COLO668 (cell line): ENCODE results near the gene KCNMB2.

Source experiments
- DNase-seq: peaks from one replicate; lab custom pipeline; 2025; ENCODE audit not compliant: unreplicated experiment; lab: John Stamatoyannopoulos, UW

Gene KCNMB2

DNA sequence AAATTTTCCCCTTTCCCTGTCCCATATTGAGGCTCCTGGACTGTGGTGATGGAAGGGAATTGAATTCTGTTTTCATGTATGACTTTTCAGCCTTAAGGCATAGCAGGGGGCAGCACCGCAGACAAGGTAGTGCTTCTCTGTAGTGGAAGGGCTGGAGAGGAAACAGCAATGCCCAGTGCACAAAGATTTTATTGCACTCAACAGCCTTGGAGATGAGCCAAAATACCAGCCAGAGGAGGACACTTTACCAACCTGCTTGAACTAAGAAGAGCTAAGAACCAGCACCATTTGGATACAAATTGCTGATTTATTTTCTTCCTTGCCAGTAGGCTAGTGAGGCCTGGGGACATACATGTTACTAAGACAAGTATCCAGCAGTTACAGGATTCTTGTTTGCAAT lies 98.7 kb downstream of the KCNMB2 start:
- peak; percentile 20 for DNase-seq

GRCh38 chr3:178637802-178638201 lies 101.6 kb downstream of the KCNMB2 start:
- no peak for DNase-seq

- DNase-seq, result no peak
Measured at GRCh38 chr3:178645503-178645902, 109.3 kb downstream of the KCNMB2 start.

DNA sequence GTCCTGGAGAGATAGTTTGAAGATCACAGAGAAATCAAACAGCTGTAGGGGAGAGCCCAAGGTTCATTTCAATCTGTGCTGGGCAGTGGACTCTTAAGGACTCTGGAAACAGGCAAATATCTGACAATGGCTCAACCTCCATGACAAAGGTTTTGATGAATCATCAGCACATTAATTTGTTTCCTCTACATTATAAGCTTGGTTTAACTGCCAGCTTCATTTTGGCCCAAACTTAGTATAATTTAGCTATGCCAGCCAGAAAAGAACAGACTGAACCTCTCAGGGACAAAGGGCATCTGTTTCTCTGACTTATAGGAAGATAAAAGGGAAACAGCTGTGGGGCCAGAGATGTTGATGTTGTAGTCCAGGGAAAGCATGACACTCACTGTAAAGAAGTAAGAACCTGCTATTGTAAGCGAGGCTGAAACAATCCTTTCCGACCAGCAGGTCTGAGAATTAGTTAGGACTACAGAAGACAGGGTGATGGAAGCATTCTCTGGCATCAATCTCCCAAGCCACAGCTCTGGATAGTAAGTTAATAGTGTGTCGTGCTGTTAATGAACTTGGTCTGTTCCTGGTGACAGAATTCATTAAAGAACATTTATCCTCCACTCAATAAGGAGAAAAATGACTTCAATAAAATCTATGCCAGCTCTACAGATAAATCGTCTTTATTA lies 110.1 kb downstream of the KCNMB2 start:
- no peak for DNase-seq

- DNase-seq, result no peak
Measured at GRCh38 chr3:178655488-178655887, 119.3 kb downstream of the KCNMB2 start.

DNA sequence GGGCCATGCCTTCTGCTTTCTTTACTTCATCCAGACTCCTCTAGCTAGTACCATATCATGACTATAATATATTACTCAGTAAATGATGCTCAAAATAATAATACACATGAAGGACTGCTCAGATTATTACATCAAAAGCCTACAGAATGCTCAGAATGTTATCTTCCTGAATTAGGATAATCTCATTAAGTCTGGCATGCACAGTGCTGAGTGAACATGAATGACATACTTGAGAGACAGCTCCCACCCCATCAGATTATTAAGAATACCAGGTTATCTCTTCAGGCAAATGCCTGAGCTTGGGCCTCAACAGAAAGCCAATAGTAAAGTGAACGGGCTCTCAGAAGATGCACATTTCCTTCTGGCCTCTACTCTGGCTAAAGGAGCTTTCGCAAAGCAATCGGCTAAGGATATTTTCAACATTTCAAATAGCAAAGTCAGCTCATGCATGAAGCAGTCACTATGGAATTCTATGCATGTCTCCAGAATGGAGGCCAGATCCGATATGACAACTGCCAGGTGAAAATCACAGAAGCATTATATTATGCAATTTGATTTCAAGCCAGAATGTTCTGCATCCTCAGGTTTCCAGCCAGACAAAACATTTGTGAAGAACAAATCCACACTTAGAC lies 122.6 kb downstream of the KCNMB2 start:
- DNase-seq, result no peak

DNA sequence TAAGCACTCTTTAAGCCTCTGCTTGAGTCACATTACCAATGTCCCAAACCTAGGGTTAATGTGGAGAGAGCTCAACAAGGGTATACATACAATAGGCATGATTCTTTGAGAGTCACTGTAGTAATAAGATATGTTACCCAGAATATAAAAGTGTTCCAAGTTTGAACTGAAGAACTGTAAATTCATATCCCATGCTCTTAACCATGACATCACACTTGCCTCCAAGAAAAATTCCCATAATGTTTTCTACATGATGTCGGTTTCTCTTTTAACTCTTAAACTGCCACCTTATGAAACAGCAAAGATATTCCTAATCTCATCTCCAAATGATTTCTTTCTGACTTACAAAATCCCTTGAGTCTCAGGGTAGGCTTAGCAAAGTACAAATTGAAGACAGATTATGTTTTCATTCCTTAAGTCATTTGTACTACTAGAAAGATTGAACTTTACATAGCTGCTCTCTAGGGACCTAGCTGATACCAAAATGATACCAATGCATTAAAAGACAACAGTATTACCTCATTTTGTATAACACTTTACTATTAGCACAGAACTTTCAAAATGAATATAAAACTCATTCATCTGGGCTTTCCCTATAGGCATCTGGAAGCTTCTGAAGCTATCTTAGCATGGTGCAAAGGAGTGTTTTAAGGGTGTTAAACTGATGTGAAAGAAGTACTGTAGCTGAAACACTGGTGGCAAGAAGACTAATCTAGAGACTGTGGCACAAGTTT lies 127.1 kb downstream of the KCNMB2 start:
- no peak for DNase-seq

DNA sequence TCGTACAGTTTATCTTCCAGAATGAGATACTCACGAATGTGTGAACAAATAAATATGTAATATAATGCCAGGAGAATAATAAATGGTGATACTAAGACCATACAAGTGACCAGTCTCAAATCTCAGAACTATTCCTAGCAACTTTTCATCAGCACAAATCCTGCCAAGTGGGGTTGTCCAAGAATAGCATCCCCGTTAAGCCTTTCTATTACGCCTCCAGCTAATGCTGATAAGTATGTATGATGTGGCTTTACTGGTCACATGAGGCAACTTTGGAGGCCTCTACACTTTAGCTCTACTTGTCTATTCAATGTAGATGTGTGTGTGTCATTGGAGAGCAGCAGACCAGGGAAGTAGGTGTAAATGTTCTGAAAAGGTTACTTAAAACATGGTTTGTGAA lies 129.5 kb downstream of the KCNMB2 start:
- DNase-seq, result no peak

DNA sequence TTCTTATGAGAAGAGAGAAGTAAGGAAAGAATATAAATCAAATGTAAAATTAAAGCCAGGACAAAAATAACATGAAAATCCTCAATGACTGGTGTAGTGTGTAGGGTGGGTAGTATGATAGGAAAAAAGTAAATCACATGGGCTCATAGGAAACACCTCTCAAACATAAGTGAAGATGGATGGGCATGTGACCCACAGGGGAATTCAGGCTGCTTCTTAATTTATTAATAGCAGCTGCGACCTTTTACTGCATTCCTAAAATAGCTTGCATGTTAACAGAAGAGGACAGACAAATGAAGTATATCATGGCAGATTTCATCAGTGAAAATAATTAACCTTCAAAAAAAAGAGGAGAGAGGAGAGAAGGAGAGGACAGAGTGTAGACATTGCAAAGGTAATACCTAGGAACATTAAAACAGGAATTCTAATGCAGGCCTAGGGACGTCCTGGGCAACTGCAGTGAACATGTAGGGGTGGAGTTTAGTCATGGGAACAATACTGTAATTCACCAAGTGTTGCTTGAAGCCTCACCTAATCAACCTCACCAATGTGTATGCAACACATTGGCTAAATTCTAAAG lies 132.9 kb downstream of the KCNMB2 start:
- DNase-seq, result no peak

DNA sequence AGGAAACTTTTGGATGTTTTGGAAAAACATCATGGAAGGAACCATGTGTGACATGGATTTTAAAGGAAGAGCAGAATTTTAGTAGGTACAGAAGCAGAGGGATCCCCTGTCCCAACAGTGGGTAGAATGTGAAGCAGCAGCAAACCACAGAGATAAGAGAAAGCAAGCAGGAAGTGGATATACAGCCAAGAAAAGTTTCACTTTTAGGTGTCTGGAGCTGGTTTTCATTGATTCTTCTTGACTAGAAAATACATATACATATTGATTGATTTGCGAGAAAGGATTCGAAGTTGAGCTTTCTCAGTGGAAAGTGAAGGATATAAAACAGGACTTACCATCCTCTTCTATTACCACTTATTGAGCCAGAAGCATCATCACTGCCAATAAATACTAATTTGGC lies 133.5 kb downstream of the KCNMB2 start:
- no peak for DNase-seq

DNA sequence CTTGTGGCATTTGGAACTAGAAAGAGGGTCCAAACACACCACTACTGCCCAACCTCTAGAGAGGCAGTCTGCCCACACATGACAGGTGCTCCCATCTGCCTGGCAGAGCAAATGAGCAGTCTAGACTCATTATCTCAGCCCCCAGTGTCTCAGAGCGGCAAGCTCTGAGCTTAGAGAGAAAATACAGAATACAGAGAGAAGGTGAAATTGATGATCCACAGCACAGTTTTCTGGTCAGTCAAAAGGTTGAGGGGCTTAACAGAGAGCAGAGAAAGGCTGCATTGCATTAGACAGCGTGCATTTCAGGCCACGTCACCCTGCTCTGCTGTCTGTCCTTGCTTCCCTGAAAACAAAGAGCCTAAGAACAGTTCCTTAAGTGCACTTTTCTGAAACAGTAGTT lies 135.1 kb downstream of the KCNMB2 start:
- no peak for DNase-seq

GRCh38 chr3:178671791-178672190 lies 135.6 kb downstream of the KCNMB2 start:
- DNase-seq, result no peak

GRCh38 chr3:178672275-178672674 lies 136.0 kb downstream of the KCNMB2 start:
- no peak for DNase-seq

DNA sequence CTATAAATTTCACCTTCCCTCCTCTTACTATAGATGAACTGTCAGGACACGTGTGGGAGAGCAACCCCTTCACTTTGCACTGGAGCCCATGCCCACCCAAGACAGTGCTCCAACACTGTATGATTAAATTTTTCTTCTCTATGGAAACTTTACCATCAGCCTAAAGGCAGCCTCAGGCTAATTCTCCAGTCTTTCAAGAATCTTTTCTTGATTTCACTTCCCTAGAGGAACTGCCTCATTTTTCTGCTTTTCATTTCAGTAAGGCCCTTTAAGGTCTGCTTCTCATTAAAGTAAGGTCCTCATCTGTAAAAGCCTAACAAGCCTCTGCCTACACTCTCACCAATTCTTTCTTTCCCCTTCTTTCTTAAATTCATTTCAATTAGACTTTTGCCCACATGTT lies 137.3 kb downstream of the KCNMB2 start:
- DNase-seq, result no peak

GRCh38 chr3:178676077-178676476 lies 139.8 kb downstream of the KCNMB2 start:
- no peak for DNase-seq

DNA sequence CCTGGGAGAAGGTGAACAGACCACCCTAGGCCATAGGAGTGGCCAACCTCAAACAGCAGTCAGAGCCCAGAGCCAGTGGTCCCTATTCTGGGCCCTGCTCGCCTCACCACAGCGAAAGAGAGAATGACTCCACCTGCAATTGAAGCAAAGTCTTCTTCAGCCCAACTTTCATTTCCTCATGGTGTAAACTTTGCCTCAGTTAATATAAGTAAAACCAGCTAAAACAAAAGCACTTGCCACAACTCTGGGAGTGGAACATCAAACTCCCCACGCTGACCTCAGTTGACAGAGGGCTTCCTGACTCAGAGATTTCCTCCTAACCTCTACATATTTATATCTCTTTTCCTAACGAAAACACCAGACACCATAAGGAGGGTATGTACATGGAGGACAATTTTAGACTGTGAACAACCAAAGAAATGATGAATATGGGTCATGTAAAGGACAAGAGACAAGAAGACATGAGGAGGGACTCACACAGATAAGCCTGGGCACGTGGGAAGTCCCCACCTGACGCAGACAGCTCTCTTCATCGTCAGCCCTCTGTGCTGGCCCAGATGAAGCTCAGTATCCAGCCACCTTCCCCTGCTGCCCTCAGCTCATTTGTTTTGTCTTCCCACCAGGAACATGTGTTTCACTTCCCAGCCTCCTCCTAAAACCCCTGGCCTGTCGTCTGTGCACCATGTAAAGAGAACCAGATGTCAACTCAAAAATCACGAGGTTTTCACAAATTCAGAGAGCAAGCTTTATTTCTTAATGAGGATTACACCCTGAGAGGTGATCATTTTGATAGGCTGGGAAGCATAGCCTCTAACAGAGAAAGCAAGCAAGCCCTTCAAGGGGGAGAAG lies 140.9 kb downstream of the KCNMB2 start:
- DNase-seq, result no peak

DNA sequence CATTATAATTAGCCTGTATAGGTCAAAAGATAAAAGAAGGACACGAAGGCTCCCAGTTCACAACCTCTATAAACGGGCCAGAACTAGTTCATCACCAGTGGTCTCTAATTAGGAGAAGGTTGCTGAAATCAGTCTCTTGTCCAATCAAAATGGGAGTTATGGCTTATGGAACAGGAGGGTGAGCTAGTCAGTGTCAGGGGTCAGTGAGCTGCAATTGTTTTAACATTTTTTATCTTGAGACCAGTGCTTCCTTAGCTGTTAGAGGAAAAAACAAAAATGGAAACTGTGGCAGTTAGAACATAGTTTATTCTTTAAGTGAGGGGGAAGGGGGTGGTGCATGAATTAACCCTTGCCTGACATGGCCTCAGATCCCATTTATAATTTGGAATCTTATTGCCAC lies 141.7 kb downstream of the KCNMB2 start:
- no peak for DNase-seq

- DNase-seq, result no peak
Measured at GRCh38 chr3:178680037-178680436, 143.8 kb downstream of the KCNMB2 start.

GRCh38 chr3:178680489-178680888 lies 144.3 kb downstream of the KCNMB2 start:
- no peak for DNase-seq

- DNase-seq, result no peak
Measured at GRCh38 chr3:178684881-178685590, 148.8 kb downstream of the KCNMB2 start.

GRCh38 chr3:178685591-178685906 lies 149.3 kb downstream of the KCNMB2 start:
- no peak for DNase-seq
